Measurements from ENCODE around the gene LRP2BP. TPM values are rescaled to one million over a fixed set of nuclear protein-coding genes. Genes with fewer than 3 reads are reported as not detected.

Gene LRP2BP
- total and polyA plus RNA-seq, 2 of the 13 experiments (the other 11 are each of a cell fraction or from before 2014, with no cell fraction given), result 0.22 to 0.29 TPM

DNA sequence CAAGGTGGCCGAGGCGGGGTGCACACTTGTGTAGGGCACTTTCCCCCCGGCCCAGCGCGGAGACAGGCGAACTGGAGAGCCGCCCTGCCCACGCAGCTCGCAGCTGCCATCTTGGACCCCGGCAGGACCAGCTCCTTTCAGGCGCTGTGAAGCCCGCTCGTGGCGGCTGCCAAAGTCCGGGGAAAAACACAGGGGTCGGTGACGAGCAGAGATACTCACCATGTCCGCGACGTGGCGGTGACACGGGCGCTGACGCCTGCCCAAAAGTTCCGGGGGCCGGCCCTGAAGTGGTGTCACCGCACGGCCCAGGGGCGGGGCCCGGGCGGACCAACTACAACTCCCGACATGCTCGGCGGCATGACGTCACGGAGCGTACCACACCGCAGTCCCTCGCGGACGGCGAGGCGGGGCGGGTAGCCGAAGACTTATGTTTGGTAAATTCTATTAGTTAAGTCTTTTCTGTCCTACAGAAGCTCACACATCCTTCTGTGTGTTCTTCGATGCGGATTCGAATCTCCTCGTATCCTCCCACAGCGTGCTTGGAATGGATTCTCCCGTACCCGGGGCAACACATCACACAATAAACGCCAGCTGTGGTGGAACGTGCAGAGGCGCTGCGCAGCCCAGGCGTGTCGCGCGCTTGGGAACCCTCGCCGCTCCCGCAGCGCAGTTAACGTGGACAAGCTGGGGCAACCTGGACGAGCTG is 30.1 kb upstream of the LRP2BP start, which contains the start of gene UFSP2 (continued):
- peak; percentile 80 for TF ChIP-seq TBX3 (IDR thresholded peaks at IDR 0.05; ENCODE audit: borderline replicate concordance)
- peak; percentile 76 for TF ChIP-seq ZNF883 (CRISPR knock-in tag; IDR thresholded peaks at IDR 0.05; ENCODE audit: not compliant biosample characterization)
- peak; percentile 60; the same call in 1 of the 2 replicates for TF ChIP-seq MIER3 (CRISPR knock-in tag; IDR thresholded peaks at IDR 0.05; ENCODE audit: borderline replicate concordance)
- TF ChIP-seq KLF13 (CRISPR knock-in tag; IDR thresholded peaks at IDR 0.05), result no peak
- TF ChIP-seq HINFP (CRISPR knock-in tag; IDR thresholded peaks at IDR 0.05; ENCODE audit: low read depth), result peak; percentile 87; the same call in 1 of the 2 replicates
- TF ChIP-seq NONO (IDR thresholded peaks at IDR 0.05), result no peak
- peak; percentile 69 for TF ChIP-seq NONO (CRISPR knock-in tag; conservative IDR thresholded peaks at IDR 0.05)
- TF ChIP-seq ZNF777 (CRISPR knock-in tag; IDR thresholded peaks at IDR 0.05), result no peak
- TF ChIP-seq HOXA3 (CRISPR knock-in tag; IDR thresholded peaks at IDR 0.05), result peak; percentile 94
- TF ChIP-seq, protein P1, sequence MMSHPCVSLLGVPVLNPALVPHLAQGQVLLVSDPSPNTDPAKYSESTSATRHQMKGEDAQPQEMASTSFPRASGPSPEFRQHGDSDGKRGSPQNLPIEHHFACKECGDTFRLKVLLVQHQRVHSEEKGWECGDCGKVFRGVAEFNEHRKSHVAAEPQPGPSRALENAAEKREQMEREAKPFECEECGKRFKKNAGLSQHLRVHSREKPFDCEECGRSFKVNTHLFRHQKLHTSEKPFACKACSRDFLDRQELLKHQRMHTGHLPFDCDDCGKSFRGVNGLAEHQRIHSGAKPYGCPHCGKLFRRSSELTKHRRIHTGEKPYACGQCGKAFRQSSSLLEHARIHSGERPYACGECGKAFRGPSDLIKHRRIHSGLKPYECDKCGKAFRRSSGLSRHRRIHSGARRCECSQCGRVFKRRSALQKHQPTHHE (CRISPR knock-in tag; IDR thresholded peaks at IDR 0.05; ENCODE audit: borderline replicate concordance), result peak; percentile 82
- TF ChIP-seq ZHX2 (IDR thresholded peaks at IDR 0.05; ENCODE audit: low read depth), result peak; percentile 78; the same call in 1 of the 2 replicates
- no peak for TF ChIP-seq ZHX2 (CRISPR knock-in tag; IDR thresholded peaks at IDR 0.05; ENCODE audit: borderline replicate concordance)
- TF ChIP-seq ZNF232 (CRISPR knock-in tag; IDR thresholded peaks at IDR 0.05; ENCODE audit: borderline replicate concordance), result peak; percentile 72; the same call in 1 of the 2 replicates
- TF ChIP-seq ZNF234 (CRISPR knock-in tag; conservative IDR thresholded peaks at IDR 0.05), result no peak
- TF ChIP-seq MLLT10 (CRISPR knock-in tag; IDR thresholded peaks at IDR 0.05), result no peak
- no peak for TF ChIP-seq CBFB (CRISPR knock-in tag; IDR thresholded peaks at IDR 0.05)
- TF ChIP-seq ETV6 (CRISPR knock-in tag; conservative IDR thresholded peaks at IDR 0.05), result peak; percentile 30; the same call in 1 of the 2 replicates
- peak; percentile 72; the same call in 1 of the 2 replicates for TF ChIP-seq NCOA1 (CRISPR knock-in tag; IDR thresholded peaks at IDR 0.05)
- TF ChIP-seq SUZ12 (IDR thresholded peaks at IDR 0.05; ENCODE audit: low read depth, low read length), result peak; percentile 63
- peak; percentile 41; the same call in 1 of the 2 replicates for TF ChIP-seq SAFB2 (CRISPR knock-in tag; IDR thresholded peaks at IDR 0.05; ENCODE audit: borderline replicate concordance, low read depth)
- no peak for TF ChIP-seq ZNF713 (CRISPR knock-in tag; IDR thresholded peaks at IDR 0.05)
- peak; percentile 21; the same call in 1 of the 2 replicates for TF ChIP-seq NKX3-1 (CRISPR knock-in tag; IDR thresholded peaks at IDR 0.05)
- TF ChIP-seq ZNF788 (CRISPR knock-in tag; IDR thresholded peaks at IDR 0.05; ENCODE audit: borderline replicate concordance), result peak; percentile 80; the same call in 1 of the 2 replicates

Data from HepG2 (cell line).